ENCODE results near the gene FAM217B. TPM values are rescaled to one million over a fixed set of nuclear protein-coding genes. Genes with fewer than 3 reads are reported as not detected.
A peak's percentile ranks its signal among the peaks of the same experiment; 100 is the strongest.

Gene FAM217B
- polyA plus RNA-seq, 3 donors, result 5.3 to 18.3 (median 18.1) TPM

GRCh38 chr20:59977086-59977485 is 36.9 kb downstream of the FAM217B start:
- peaks cover 0 to 7% (median 4%) of the 10 kb centered on the region in 7 donors for H3K9me3 Mint-ChIP-seq
- no peak for DNase-seq
- peaks cover 0 to 4% of the 10 kb centered on the region in 2 donors for H3K36me3 Mint-ChIP-seq
- Histone ChIP-seq H3K9me3 (replicated peaks in 1 of 2; ENCODE audit: control insufficient read depth in 1 of 2, insufficient read depth in 1 of 2, low read length in 2 of 2) (no peaks in the 10 kb centered on the region), H3K9ac (ENCODE audit: insufficient read depth, low read length, poor library complexity, severe bottlenecking) (no peak overlapping the region), H3K27me3 (ENCODE audit: control insufficient read depth in 2 of 2, insufficient read depth in 2 of 2, low read length in 2 of 2) (no peaks in the 10 kb centered on the region), H2AFZ (ENCODE audit: insufficient read depth, low read depth, low read length, poor library complexity, severe bottlenecking) (no peak overlapping the region), H3K4me3 (replicated peaks in 1 of 3; ENCODE audit: low read depth in 2 of 3, low read length in 3 of 3) (no peak overlapping the region), H4K20me1 (ENCODE audit: insufficient read depth, low read length) (no peaks in the 10 kb centered on the region), H3K4me2 (replicated peaks; ENCODE audit: extremely low read depth, low read length, poor library complexity, severe bottlenecking) (no peak overlapping the region), H3K4me1 (ENCODE audit: control insufficient read depth in 1 of 2, insufficient read depth in 2 of 2, low read length in 2 of 2) (peaks cover 9 to 11% of the 10 kb centered on the region in 2 donors), H3K36me3 (replicated peaks in 1 of 2; ENCODE audit: control insufficient read depth in 1 of 2, insufficient read depth in 2 of 2, low read length in 2 of 2) (no peaks in the 10 kb centered on the region), H3K79me2 (ENCODE audit: insufficient read depth, low read length) (no peaks in the 10 kb centered on the region), H3K27ac (ENCODE audit: low read depth in 1 of 2, low read length in 2 of 2) (no peak overlapping the region)
- WGBS (ENCODE audit: insufficient coverage), result 95% methylated on average over 5 of the region's 9 CpGs
- H3K27ac Mint-ChIP-seq, result peak overlapping the region in 1 of 7 donors; percentile 26
- H3K4me1 Mint-ChIP-seq, result peaks cover 11% of the 10 kb centered on the region
- H3K4me3 Mint-ChIP-seq, result no peak overlapping the region
- no peaks in the 10 kb centered on the region for H3K27me3 Mint-ChIP-seq (ENCODE audit: low read depth in 3 of 3)
- no peak for TF ChIP-seq CTCF (IDR thresholded peaks at IDR 0.05)
- intact Hi-C loops (cut with micrococcal nuclease), result no loop called here

- Histone ChIP-seq H2AFZ (ENCODE audit: insufficient read depth, low read depth, low read length, poor library complexity, severe bottlenecking) (no peak overlapping the region), H3K9me3 (replicated peaks in 1 of 2; ENCODE audit: control insufficient read depth in 1 of 2, insufficient read depth in 1 of 2, low read length in 2 of 2) (no peaks in the 10 kb centered on the region), H4K20me1 (ENCODE audit: insufficient read depth, low read length) (no peaks in the 10 kb centered on the region), H3K27ac (ENCODE audit: low read depth in 1 of 2, low read length in 2 of 2) (no peak overlapping the region), H3K79me2 (ENCODE audit: insufficient read depth, low read length) (no peaks in the 10 kb centered on the region), H3K27me3 (ENCODE audit: control insufficient read depth in 2 of 2, insufficient read depth in 2 of 2, low read length in 2 of 2) (no peaks in the 10 kb centered on the region), H3K9ac (ENCODE audit: insufficient read depth, low read length, poor library complexity, severe bottlenecking) (no peak overlapping the region), H3K4me2 (replicated peaks; ENCODE audit: extremely low read depth, low read length, poor library complexity, severe bottlenecking) (no peak overlapping the region), H3K4me3 (replicated peaks in 1 of 3; ENCODE audit: low read depth in 2 of 3, low read length in 3 of 3) (no peak overlapping the region), H3K36me3 (replicated peaks in 1 of 2; ENCODE audit: control insufficient read depth in 1 of 2, insufficient read depth in 2 of 2, low read length in 2 of 2) (no peaks in the 10 kb centered on the region), H3K4me1 (ENCODE audit: control insufficient read depth in 1 of 2, insufficient read depth in 2 of 2, low read length in 2 of 2) (peaks cover 22 to 26% of the 10 kb centered on the region in 2 donors)
- no CpG with 5 or more reads among the region's 9 CpGs for WGBS (ENCODE audit: insufficient coverage)
- H3K4me3 Mint-ChIP-seq, result no peak overlapping the region
- no peak for TF ChIP-seq CTCF (IDR thresholded peaks at IDR 0.05)
- H3K27ac Mint-ChIP-seq, result no peak overlapping the region
- DNase-seq, result no peak
- peaks cover 25% of the 10 kb centered on the region for H3K4me1 Mint-ChIP-seq
- peaks cover 0 to 2% (median 0%) of the 10 kb centered on the region in 3 donors for H3K27me3 Mint-ChIP-seq (ENCODE audit: low read depth in 3 of 3)
- intact Hi-C loops (cut with micrococcal nuclease), result no loop called here
- peaks cover 0 to 12% (median 4%) of the 10 kb centered on the region in 7 donors for H3K9me3 Mint-ChIP-seq
- peaks cover 7 to 13% of the 10 kb centered on the region in 2 donors for H3K36me3 Mint-ChIP-seq
Measured at GRCh38 chr20:59983076-59983475, 42.9 kb downstream of the FAM217B start.
